Panc1 (cell line): ENCODE results near the gene ZNF444. TPM values are rescaled to one million over a fixed set of nuclear protein-coding genes. Genes with fewer than 3 reads are reported as not detected.

Experiments used
- ATAC-seq: fragments of 200-7000 bp; cut with Tn5 transposase; 2 replicates; pipeline ENCODE4 v1.9.1; 2020; ENCODE audit warnings: mild to moderate bottlenecking, moderate library complexity
- BruUV-seq: library from RNA; stranded (reverse); fragments of 400-500 nt; replicated peaks from 2 replicates; lab custom pipeline; 2021; lab: Mats Ljungman, UMichigan
- CTCF ChIA-PET: fragments of 300-600 bp; sonication (Branson Sonifier 250); formaldehyde crosslinking; loops from one replicate; lab custom pipeline; 2022; ENCODE audit warnings: antibody characterized with exemption; lab: Charles Lee
- POLR2A ChIA-PET: fragments of 300-600 bp; sonication (Branson Sonifier 250); formaldehyde crosslinking; loops from one replicate; lab custom pipeline; 2022; ENCODE audit warnings: antibody characterized with exemption; lab: Charles Lee
- DNase-seq: peaks from one replicate; pipeline ENCODE4 v3.0.0-alpha.2; 2010; ENCODE audit warnings: low read depth, low spot score
- H3K27ac ChIP-seq: 2 replicates; pipeline ENCODE4 v1.5.1; 2011; ENCODE audit warnings: mild to moderate bottlenecking, low read length, inconsistent platforms
- H3K27me3 ChIP-seq: fragments of 200-500 bp; sonication (Bioruptor generic); 2 replicates; pipeline ENCODE4 v1.6.0; 2014; ENCODE audit warnings: low read length, inconsistent platforms; ENCODE audit not compliant: control insufficient read depth, insufficient read depth
- H3K36me3 ChIP-seq: fragments of 200-500 bp; sonication (Bioruptor generic); 2 replicates; pipeline ENCODE4 v1.5.1; 2014; ENCODE audit warnings: inconsistent platforms, mild to moderate bottlenecking, low read length, moderate library complexity; ENCODE audit not compliant: control insufficient read depth, insufficient read depth
- H3K4me1 ChIP-seq: 2 replicates; pipeline ENCODE4 v1.5.1; 2011; ENCODE audit warnings: inconsistent platforms, mild to moderate bottlenecking, low read length, moderate library complexity; ENCODE audit not compliant: control insufficient read depth, insufficient read depth
- H3K4me3 ChIP-seq, 2 experiments: 2 replicates each; pipeline ENCODE4 v1.5.1; 2011 to 2012; ENCODE audit warnings: low read depth in 2 of 2, low read length in 2 of 2, mild to moderate bottlenecking in 2 of 2, inconsistent platforms in 1 of 2, moderate library complexity in 1 of 2
- H3K9me3 ChIP-seq: fragments of 200-500 bp; sonication (Bioruptor generic); 2 replicates; pipeline ENCODE4 v1.5.1; 2014; ENCODE audit warnings: low read depth, mild to moderate bottlenecking, inconsistent platforms, low read length, moderate library complexity; ENCODE audit not compliant: control insufficient read depth, insufficient read depth
- POLR2AphosphoS5 ChIP-seq: IDR thresholded peaks from 2 replicates; pipeline ENCODE4 v1.6.1; 2012; ENCODE audit warnings: mild to moderate bottlenecking, low read depth, low read length, moderate library complexity
- SIN3A ChIP-seq: IDR thresholded peaks from 2 replicates; pipeline ENCODE4 v1.6.1; 2012; ENCODE audit warnings: low read depth, mild to moderate bottlenecking, low read length, moderate library complexity, borderline replicate concordance; ENCODE audit not compliant: insufficient read depth
- TCF7L2 ChIP-seq: IDR thresholded peaks from 2 replicates; pipeline ENCODE4 v1.6.1; 2011; ENCODE audit warnings: mild to moderate bottlenecking, low read depth, low read length, inconsistent platforms
- in situ Hi-C: cut with HindIII; loops from 2 replicates; pipeline ENCODE4 v1.10.0; 2016; ENCODE audit warnings: low sequenced_read_pairs, low pct_unique_long_range_greater_than_20kb
- intact Hi-C: fragments of 100-400 bp; cut with micrococcal nuclease; formaldehyde crosslinking; loops from one replicate; pipeline ENCODE4 v1.10.0; 2022; ENCODE audit not compliant: unreplicated experiment
- total RNA-seq: library from RNA; stranded (reverse); gene quantifications from one replicate; pipeline ENCODE4 v1.2.1, GENCODE V29; 2021; ENCODE audit not compliant: unreplicated experiment
- TF ChIP-seq, protein P1 (sequence below): fragments of 450-650 bp; IDR thresholded peaks from 2 replicates; pipeline ENCODE4 v1.5.1; 2017; ENCODE audit warnings: mild to moderate bottlenecking
- TF ChIP-seq, protein P2 (sequence below), 2 experiments: IDR thresholded peaks; 2 replicates each; pipeline ENCODE4 v1.6.1; 2011 to 2012; ENCODE audit warnings: low read depth in 2 of 2, control low read depth in 1 of 2, low read length in 1 of 2, mild to moderate bottlenecking in 1 of 2, moderate library complexity in 1 of 2; ENCODE audit not compliant: insufficient read depth in 1 of 2

The ZNF444 gene
- total RNA-seq, 1 experiment from 2014 or later: 81.5 TPM

DNA sequence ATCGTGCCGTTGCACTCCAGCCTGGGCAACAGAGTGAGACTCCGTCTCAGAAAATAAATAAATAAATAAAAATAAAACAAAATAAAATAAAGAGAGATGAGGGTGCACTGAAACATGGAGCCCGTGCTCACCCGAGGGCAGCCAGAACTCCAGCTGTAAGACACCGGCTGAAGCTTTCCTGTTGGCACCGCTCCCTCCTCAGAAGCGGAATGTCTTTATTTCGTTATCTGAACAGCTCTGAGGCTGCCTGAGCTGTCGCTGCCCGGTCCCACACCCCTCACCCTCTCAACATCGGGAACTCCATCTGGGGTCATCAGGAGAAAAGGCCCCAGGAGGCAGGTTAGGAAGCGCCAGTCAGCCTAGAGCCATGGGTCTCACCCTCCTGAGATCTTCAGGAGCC, 44.4 kb upstream of the ZNF444 start:
- Histone ChIP-seq H3K9me3 (no peaks in the 10 kb centered on the region), H3K27ac (no peak overlapping the region), H3K4me3 (no peak overlapping the region), H3K27me3 (no peaks in the 10 kb centered on the region), H3K4me1 (peaks cover 7% of the 10 kb centered on the region), H3K36me3 (peaks cover 6% of the 10 kb centered on the region)
- CTCF ChIA-PET: no interaction called here
- in situ Hi-C loops: no loop called here
- ATAC-seq (no peak), DNase-seq (no peak)
- TF ChIP-seq, protein P1, sequence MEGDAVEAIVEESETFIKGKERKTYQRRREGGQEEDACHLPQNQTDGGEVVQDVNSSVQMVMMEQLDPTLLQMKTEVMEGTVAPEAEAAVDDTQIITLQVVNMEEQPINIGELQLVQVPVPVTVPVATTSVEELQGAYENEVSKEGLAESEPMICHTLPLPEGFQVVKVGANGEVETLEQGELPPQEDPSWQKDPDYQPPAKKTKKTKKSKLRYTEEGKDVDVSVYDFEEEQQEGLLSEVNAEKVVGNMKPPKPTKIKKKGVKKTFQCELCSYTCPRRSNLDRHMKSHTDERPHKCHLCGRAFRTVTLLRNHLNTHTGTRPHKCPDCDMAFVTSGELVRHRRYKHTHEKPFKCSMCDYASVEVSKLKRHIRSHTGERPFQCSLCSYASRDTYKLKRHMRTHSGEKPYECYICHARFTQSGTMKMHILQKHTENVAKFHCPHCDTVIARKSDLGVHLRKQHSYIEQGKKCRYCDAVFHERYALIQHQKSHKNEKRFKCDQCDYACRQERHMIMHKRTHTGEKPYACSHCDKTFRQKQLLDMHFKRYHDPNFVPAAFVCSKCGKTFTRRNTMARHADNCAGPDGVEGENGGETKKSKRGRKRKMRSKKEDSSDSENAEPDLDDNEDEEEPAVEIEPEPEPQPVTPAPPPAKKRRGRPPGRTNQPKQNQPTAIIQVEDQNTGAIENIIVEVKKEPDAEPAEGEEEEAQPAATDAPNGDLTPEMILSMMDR: no peak
- POLR2A ChIA-PET: interaction anchor here (1.2 kb wide), 1 partner anchor 16 kb away, joined by 4 read pairs; no protein-coding TSS in a partner anchor
- intact Hi-C loops: no loop called here
- BruUV-seq: no TSS peak

DNA sequence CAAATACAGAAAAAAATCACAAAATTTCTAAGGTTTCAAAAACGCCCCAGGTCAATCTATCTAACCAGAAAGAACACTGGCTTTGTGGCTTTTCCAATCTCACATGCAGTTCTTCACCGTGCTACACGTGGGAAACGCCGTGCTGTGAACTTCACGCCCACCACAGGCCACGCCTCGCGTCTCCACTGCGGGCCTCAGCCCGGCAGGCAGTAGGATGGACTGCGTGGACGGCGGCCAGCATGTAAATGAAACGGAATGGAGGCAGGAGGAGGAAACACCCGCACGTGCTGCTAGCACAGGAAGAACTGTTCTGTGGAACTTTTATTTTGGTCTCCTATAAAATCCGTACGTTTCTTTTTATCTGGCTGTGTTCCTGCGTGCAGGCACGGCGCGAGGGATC, 43.8 kb upstream of the ZNF444 start:
- DNase-seq (no peak), ATAC-seq (no peak)
- H3K9me3 ChIP-seq: no peaks in the 10 kb centered on the region
- no TSS peak for BruUV-seq
- H3K4me1 ChIP-seq: peaks cover 8% of the 10 kb centered on the region
- ChIA-PET CTCF (no interaction called here), POLR2A (interaction anchor here (1.2 kb wide), 1 partner anchor 16 kb away, joined by 4 read pairs; no protein-coding TSS in a partner anchor)
- in situ Hi-C loops (no loop called here), intact Hi-C loops (no loop called here)
- H3K36me3 ChIP-seq: peaks cover 6% of the 10 kb centered on the region
- H3K27ac ChIP-seq: no peak overlapping the region
- TF ChIP-seq POLR2AphosphoS5 (no peak), TCF7L2 (no peak), SIN3A (no peak)
- TF ChIP-seq, protein P2, sequence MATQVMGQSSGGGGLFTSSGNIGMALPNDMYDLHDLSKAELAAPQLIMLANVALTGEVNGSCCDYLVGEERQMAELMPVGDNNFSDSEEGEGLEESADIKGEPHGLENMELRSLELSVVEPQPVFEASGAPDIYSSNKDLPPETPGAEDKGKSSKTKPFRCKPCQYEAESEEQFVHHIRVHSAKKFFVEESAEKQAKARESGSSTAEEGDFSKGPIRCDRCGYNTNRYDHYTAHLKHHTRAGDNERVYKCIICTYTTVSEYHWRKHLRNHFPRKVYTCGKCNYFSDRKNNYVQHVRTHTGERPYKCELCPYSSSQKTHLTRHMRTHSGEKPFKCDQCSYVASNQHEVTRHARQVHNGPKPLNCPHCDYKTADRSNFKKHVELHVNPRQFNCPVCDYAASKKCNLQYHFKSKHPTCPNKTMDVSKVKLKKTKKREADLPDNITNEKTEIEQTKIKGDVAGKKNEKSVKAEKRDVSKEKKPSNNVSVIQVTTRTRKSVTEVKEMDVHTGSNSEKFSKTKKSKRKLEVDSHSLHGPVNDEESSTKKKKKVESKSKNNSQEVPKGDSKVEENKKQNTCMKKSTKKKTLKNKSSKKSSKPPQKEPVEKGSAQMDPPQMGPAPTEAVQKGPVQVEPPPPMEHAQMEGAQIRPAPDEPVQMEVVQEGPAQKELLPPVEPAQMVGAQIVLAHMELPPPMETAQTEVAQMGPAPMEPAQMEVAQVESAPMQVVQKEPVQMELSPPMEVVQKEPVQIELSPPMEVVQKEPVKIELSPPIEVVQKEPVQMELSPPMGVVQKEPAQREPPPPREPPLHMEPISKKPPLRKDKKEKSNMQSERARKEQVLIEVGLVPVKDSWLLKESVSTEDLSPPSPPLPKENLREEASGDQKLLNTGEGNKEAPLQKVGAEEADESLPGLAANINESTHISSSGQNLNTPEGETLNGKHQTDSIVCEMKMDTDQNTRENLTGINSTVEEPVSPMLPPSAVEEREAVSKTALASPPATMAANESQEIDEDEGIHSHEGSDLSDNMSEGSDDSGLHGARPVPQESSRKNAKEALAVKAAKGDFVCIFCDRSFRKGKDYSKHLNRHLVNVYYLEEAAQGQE (IDR thresholded peaks at IDR 0.05; ENCODE audit: insufficient read depth in 1 of 2, low read depth in 2 of 2, low read length in 1 of 2): no peak
- TF ChIP-seq, protein P1: no peak
- H3K27me3 ChIP-seq: no peaks in the 10 kb centered on the region
- no peak overlapping the region for H3K4me3 ChIP-seq
